ENCODE data around the gene ALG2. TPM values are rescaled to one million over a fixed set of nuclear protein-coding genes. Genes with fewer than 3 reads are reported as not detected.

ALG2 gene
- polyA plus RNA-seq, 3 donors = 15.9 to 25.5 (median 23.6) TPM

DNA sequence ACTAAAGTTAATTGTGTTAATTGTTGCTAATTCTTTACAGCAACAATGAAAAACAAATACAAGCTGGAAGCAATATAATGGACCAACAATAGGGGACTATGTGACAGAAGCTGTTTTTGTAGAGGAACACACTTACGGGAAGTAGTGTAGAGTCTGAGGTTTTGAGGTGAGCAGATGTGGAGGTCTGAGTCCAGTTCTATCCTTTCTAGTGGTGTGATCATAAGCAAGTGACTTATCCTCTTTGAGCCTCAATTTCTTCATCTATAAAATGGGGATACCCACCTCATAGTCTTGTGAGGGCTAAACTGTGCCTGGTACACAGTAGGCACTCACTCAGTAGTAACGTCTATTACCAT, 28.3 kb downstream of the ALG2 start:
- H3K36me3 ChIP-seq (replicated peaks in 1 of 2; ENCODE audit: control insufficient read depth in 1 of 2, insufficient read depth in 2 of 2, low read length in 2 of 2) = no peaks in the 10 kb centered on the region
- no peaks in the 10 kb centered on the region for H3K27me3 ChIP-seq (ENCODE audit: control insufficient read depth in 2 of 2, insufficient read depth in 2 of 2, low read length in 2 of 2)
- H3K27ac ChIP-seq (ENCODE audit: low read depth in 1 of 2, low read length in 2 of 2) = no peak overlapping the region
- H3K4me2 ChIP-seq (replicated peaks; ENCODE audit: extremely low read depth, low read length, poor library complexity, severe bottlenecking) = no peak overlapping the region
- H3K9me3 ChIP-seq (replicated peaks in 1 of 2; ENCODE audit: control insufficient read depth in 1 of 2, insufficient read depth in 1 of 2, low read length in 2 of 2) = no peaks in the 10 kb centered on the region
- no peaks in the 10 kb centered on the region for H4K20me1 ChIP-seq (ENCODE audit: insufficient read depth, low read length)
- no peak for TF ChIP-seq CTCF (IDR thresholded peaks at IDR 0.05)
- DNase-seq = no peak
- intact Hi-C loops (cut with micrococcal nuclease) = loop anchor here in 1 of 2 donors (10.0 kb wide), 1 partner anchor 51 kb away; no protein-coding TSS in a partner anchor
- no peaks in the 10 kb centered on the region for H3K79me2 ChIP-seq (ENCODE audit: insufficient read depth, low read length)
- Mint-ChIP-seq H3K9me3 (peaks cover 0 to 2% (median 0%) of the 10 kb centered on the region in 7 donors), H3K4me3 (no peak overlapping the region), H3K36me3 (no peaks in the 10 kb centered on the region), H3K27ac (no peak overlapping the region), H3K4me1 (no peaks in the 10 kb centered on the region), H3K27me3 (ENCODE audit: low read depth in 3 of 3) (peaks cover 0 to 11% (median 8%) of the 10 kb centered on the region in 3 donors)
- no peak overlapping the region for H2AFZ ChIP-seq (ENCODE audit: insufficient read depth, low read depth, low read length, poor library complexity, severe bottlenecking)
- no peaks in the 10 kb centered on the region for H3K4me1 ChIP-seq (ENCODE audit: control insufficient read depth in 1 of 2, insufficient read depth in 2 of 2, low read length in 2 of 2)
- H3K4me3 ChIP-seq (replicated peaks in 1 of 3; ENCODE audit: low read depth in 2 of 3, low read length in 3 of 3) = no peak overlapping the region
- no CpG with 5 or more reads among the region's 2 CpGs for WGBS (ENCODE audit: insufficient coverage)
- H3K9ac ChIP-seq (ENCODE audit: insufficient read depth, low read length, poor library complexity, severe bottlenecking) = no peak overlapping the region

GRCh38 chr9:99192786-99193465, 28.8 kb downstream of the ALG2 start:
- Mint-ChIP-seq H3K27me3 (ENCODE audit: low read depth in 3 of 3) (peaks cover 0 to 11% (median 8%) of the 10 kb centered on the region in 3 donors), H3K36me3 (no peaks in the 10 kb centered on the region), H3K4me3 (no peak overlapping the region), H3K27ac (no peak overlapping the region), H3K4me1 (peaks cover under 1% of the 10 kb centered on the region), H3K9me3 (peaks cover 0 to 2% (median 0%) of the 10 kb centered on the region in 7 donors)
- WGBS (ENCODE audit: insufficient coverage) = 50% methylated on average over 2 of the region's 5 CpGs
- Histone ChIP-seq H3K27ac (ENCODE audit: low read depth in 1 of 2, low read length in 2 of 2) (no peak overlapping the region), H3K27me3 (ENCODE audit: control insufficient read depth in 2 of 2, insufficient read depth in 2 of 2, low read length in 2 of 2) (no peaks in the 10 kb centered on the region), H3K9ac (ENCODE audit: insufficient read depth, low read length, poor library complexity, severe bottlenecking) (no peak overlapping the region), H3K4me2 (replicated peaks; ENCODE audit: extremely low read depth, low read length, poor library complexity, severe bottlenecking) (no peak overlapping the region), H4K20me1 (ENCODE audit: insufficient read depth, low read length) (no peaks in the 10 kb centered on the region), H3K9me3 (replicated peaks in 1 of 2; ENCODE audit: control insufficient read depth in 1 of 2, insufficient read depth in 1 of 2, low read length in 2 of 2) (no peaks in the 10 kb centered on the region), H3K79me2 (ENCODE audit: insufficient read depth, low read length) (no peaks in the 10 kb centered on the region), H3K36me3 (replicated peaks in 1 of 2; ENCODE audit: control insufficient read depth in 1 of 2, insufficient read depth in 2 of 2, low read length in 2 of 2) (no peaks in the 10 kb centered on the region), H2AFZ (ENCODE audit: insufficient read depth, low read depth, low read length, poor library complexity, severe bottlenecking) (no peak overlapping the region), H3K4me1 (ENCODE audit: control insufficient read depth in 1 of 2, insufficient read depth in 2 of 2, low read length in 2 of 2) (peaks cover 0 to 1% of the 10 kb centered on the region in 2 donors), H3K4me3 (replicated peaks in 1 of 3; ENCODE audit: low read depth in 2 of 3, low read length in 3 of 3) (no peak overlapping the region)
- no peak for TF ChIP-seq CTCF (IDR thresholded peaks at IDR 0.05)
- intact Hi-C loops (cut with micrococcal nuclease) = loop anchor here in 1 of 2 donors (10.0 kb wide), 1 partner anchor 52 kb away; no protein-coding TSS in a partner anchor
- DNase-seq = no peak
